Hematopoietic multipotent progenitor cell treated with erythropoietin and hydrocortisone succinate and interleukin-3 and kit ligand, for 8 days (in vitro differentiated cells): ENCODE data around the gene LHPP.

ENCODE experiments used
- DNase-seq: peaks from one replicate; pipeline ENCODE4 v3.0.0-alpha.2; 2015

LHPP gene

DNA sequence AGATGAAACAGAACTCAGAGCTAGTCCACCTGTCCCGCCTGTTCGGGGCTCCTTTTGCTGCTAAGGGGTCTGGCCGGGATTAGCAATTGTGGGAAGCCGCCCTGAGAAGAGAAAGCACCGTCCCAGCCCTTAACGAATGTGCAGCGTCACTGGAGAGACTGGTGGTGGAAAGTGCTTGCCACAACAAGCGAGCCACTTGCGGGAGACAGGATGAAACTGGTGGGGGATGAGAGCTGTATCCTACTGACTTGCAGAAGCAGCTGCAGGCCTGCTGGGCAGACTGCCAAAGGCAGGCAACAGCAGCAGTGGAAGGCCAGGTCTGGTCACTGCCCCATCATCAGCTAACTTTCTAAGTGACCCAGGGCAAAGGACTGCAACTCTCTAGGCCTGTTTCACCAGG, 187.1 kb downstream of the LHPP start:
- DNase-seq, result peak; percentile 88

GRCh38 chr10:124649214-124649613, 187.6 kb downstream of the LHPP start:
- no peak for DNase-seq

DNA sequence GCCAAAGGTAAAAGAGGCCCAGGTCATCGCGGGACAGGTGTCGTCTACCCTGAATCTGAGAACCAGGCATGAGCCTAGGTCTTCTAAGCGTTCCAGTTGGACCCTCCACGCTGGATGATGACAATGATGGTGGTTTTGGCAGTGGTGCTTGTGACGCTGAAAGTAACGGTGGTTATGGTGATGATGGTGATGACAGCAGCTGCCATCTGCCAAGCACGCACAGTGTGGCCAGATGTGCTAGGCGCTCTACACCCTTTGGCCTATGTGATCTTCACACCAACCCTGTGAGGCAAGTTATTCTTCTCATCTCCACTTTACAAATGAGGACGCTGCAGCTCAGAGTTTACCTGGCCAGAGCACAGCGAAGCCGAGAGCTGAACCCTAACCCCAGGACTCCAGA, 188.6 kb downstream of the LHPP start:
- no peak for DNase-seq

DNA sequence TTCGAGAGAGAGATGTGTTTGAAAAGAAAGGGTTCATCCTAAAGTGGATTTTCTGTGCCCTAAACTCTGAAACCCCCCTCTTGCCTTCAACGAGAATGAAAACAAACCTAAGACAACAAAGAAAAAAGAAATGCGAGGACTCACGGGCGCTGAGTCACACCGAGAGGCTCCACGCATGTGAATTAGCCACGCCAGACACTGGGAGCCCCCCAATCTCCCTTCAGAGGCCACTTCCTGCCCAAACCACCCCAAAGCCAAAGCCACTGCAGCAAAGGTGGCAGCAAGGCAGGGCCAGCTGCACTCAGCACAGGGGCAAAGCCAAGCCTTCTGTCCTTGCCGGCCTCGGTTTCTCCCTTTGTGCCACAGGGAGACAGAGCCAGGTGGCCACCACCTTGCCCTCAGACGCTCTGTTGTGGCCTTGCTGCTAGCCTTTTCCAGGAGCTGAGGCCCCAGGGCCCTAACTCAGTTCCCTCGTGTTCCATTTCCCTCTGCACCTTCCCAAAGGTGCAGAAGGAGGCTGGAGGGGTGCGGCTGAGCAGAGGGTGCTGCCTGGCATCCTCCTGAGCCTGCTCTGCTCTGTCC, 189.3 kb downstream of the LHPP start:
- no peak for DNase-seq

DNA sequence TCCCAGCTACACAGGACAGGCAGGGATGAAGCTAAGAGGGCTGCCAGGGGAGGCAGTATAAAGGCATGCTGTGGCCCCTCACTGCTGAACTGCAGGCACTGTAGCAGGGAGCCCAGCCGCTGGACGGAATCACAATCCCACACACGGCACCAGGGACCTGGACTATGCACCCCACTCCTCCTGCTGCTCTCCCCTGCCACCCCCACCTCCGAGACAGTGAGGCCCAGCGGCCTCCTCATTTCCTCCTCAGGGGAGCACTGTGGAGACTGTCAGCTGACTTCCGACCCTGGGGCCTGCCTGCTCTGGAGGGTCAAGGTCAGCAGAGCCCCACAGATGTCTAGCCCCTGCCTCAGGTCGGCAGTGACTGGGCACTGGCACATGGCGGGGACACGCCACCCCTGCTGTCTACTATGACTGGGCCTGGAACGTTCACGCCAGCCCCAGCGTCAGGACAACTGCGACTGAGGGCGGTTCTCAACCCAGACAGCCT, 189.8 kb downstream of the LHPP start:
- DNase-seq, result no peak

- no peak for DNase-seq
These were observed 190.6 kb downstream of the LHPP start for GRCh38 chr10:124652200-124652599.

- peak; percentile 69 for DNase-seq
These were observed 191.1 kb downstream of the LHPP start for GRCh38 chr10:124652701-124653100.

- no peak for DNase-seq
These were observed 191.7 kb downstream of the LHPP start for GRCh38 chr10:124653311-124653710.

DNA sequence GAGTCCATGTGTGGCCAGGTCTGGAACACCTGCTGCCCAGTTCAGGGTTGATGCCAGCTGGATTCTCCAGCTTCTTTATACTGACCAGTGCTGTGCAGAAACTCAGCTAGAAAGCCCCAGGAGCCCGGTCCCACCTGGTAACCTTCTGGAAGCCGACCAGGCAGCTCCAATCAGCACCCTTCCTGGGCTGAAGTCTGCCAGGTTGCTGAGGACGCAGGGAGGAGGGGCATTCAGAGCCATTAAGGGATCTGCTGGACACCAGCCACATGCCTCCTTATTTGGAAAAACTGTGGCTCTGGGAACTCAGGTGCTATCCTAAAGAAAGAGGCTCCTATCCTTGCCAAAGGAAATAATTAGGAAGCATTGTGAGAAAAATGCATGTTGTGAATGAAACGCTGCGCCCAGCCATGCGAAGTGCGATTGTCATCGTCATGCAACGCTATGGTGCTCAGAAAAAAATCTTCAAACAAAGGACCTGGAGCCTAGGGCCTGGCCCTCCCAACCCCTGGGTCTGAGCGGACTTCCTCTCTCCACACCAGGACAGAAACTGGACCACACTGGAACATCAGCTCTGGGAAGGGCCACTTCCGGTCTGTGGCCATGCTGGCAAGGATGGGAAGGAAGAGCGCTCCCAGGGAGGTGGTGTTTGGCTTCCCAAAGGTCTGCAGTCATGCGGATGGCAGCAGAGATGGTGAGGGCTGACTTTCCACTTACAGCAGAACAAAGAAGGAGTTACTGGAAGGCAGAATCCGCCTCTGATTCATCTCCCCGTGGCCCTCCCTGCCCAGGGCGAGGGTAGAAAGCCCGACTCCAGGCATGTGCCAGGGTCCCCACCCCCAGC, 192.4 kb downstream of the LHPP start:
- DNase-seq, result no peak

DNA sequence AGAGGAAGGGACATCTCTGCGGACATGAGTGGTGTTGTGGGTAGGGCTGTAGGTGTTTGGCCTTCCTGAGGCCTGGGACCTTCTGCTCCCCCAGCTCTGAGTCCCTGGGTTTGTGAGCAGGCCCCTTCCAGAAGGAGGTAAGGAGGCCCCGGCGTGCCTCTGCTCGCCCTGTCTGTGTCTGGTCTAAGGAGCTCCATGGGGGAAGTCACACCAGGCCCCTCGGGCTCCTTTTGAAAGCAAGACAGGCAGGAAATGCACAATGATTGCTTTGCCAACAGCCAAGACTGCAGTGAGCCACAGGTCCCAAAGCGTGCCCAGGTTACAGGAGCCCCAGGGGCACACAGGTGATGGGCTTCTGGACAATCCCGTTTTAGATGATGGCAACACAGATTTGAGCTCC, 193.1 kb downstream of the LHPP start:
- DNase-seq, result no peak

- no peak for DNase-seq
These were observed 193.8 kb downstream of the LHPP start for GRCh38 chr10:124655191-124656112.

GRCh38 chr10:124656113-124656490, 194.5 kb downstream of the LHPP start:
- no peak for DNase-seq

GRCh38 chr10:124656541-124656940, 194.9 kb downstream of the LHPP start:
- no peak for DNase-seq

- DNase-seq, result no peak
These were observed 196.2 kb downstream of the LHPP start for GRCh38 chr10:124657806-124658205.

DNA sequence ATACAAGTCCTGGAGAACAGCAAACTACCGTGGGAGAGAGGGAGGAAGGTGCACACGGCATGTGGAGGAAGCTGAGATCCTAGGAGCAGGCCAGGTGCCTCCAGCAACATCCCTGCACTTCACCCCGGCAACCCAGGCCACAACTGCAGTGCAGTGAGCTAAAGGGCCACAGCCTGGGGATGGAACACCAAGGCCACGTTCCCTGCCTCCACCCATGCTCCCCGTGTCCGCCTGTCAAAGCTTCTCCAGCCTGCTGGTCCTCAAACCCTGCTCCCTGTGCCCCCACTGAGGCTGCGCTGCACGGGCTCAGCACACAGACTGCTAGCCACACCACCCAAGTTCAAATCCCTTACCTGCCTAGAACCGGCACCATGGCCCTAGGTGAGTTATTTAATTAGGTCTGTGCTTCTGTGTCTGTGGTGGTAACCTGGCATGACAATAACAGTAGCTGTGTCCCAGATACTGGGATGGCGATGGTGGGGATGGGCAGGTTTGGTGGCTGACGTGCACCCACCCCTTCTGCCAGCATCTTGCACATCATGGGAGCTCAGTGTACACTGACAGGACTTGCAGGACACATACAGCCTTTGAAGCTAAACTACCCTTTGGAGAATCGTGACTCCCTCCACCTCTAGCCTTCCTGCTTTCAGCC, 197.1 kb downstream of the LHPP start:
- no peak for DNase-seq

GRCh38 chr10:124659380-124659779, 197.8 kb downstream of the LHPP start:
- DNase-seq, result no peak

DNA sequence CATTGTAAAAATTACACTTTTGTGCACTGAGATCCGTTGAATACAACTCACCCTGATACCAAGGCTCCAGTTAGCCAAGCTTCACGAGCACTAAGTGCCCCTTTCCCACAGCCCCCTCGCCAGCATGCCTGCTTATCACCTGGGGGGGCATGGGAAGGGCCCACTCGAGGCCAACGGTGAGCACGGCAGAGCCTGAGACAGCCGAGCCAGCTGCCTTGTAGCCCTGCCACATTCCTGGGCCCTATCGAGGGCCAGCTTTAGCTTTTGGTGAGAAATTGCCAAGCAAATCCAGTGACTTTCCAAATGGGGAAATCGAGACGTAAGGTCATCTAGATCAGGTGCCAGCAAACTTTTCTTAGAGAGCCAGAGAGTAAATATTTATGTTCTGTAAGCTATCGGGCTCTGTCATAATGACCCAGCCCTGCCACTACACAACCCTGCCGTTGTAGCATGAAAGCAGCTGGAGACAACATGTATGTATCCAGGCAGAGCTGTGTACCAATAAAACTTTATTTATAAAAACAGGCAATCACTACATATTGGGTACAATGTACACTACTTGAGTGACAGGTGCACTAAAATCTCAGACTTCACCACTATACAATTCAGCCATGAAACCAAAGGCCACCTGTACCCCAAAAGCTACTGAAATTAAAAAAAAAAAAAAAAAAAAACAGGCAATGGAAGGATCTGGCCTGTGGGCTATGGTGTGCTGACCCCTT, 198.9 kb downstream of the LHPP start:
- DNase-seq, result no peak

DNA sequence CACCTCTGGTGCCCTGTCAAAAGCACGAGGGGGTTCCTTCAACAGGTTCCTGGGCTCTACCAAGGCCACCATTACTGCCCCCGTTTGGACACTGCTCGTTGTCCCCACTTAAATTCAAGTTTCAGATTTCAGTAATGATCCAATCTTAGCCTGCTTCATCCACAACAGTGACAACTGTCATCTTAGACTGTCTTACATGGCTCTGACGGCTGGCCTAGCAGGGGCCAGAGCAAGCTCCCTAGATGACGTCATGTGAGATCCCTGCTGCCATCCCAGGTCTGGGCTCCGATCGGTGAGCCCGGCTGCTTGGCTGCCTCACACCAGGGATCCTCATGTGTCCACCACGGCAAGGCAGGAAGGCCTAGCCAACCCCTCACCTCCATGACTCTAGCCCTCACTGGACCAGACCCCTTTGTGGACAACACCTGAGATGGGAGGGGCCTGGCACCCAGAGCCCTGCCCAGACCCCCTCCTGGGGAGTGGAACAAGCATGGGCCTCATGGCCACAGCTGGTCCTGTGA, 200.1 kb downstream of the LHPP start:
- no peak for DNase-seq

DNA sequence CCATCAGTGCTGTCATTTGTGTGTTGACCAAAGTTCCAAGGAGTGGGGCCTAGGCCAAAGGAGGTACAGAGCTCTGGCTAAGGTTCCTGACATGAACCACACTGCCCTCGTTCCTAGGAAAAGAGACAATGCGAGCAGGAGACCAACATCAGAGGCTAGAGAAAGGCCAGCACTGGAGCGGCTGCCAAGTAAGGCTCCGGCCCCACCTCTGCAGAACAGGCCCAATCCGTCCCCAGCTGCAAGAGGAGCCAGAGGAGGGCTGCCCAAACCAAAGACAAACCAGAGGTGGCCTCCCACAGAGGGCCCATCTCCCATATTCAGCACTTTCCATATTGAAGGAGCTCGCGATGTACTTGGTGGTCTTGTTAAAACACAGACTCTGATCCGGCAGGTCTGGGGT, 201.6 kb downstream of the LHPP start:
- no peak for DNase-seq
